GM12872 (cell line): ENCODE data around the gene ZNF174.
A peak's percentile ranks its signal among the peaks of the same experiment; 100 is the strongest.

ENCODE experiments used
- TF ChIP-seq, protein P1 (sequence below): IDR thresholded peaks from 3 replicates; pipeline ENCODE4 v1.5.1; 2011; ENCODE audit warnings: low read depth, mild to moderate bottlenecking, low read length, moderate library complexity; ENCODE audit not compliant: insufficient read depth

Gene ZNF174

DNA sequence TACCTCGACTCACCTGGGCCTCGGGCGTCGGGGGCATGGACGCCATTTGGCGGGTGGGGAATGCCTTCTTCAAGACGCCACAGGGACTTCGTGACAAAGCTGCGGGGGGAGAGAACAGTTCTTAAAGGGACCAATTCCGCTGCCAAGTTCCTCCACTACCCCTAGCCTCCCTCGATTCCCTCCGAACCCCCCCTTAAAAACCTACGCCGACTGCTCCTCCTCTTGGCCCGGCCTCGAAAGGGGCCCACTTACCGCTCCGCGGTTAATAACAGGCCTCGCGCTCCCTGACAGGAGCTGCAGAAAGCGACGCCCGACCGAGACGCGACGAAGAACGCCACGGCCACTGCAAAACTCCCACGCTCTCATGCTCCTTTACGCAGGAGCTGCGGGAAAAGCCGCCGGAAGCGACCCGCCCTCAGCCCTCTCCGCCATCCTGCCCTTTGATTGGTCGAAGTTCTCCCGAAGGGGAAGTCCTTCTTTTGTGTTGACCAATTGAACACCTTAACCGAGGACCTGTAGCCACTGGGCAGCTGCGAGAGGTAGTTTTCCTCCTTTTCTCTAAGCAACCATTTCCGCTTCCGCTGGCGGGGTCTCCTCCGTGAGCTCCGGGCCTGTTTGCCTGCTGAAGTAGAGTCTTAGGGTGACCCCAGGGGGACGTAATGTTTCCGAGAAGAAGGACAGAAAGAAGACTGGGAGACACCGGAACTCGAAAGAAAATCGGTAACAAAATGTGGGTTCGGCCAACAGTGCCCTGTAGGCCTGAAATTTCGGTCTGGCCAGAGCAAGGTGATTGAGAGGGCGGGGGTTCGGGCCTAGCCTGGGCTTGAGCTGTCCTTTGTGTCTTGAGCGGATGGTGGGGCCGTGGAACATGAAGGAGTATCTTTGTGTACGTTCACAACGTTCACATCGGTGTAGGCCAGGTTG is 42.4 kb downstream of the ZNF174 start, which contains the start of the genes NAA60 and ZNF597:
Gene NAA60 (plus strand): TSS at position 573 of the 924 bp plus-strand sequence. CDS start 32,548 bp downstream, outside the sequence.
Gene ZNF597 (minus strand): TSS at position 397 of the 924 bp plus-strand sequence. CDS start 351 bp downstream, at position 46.
- TF ChIP-seq, protein P1, sequence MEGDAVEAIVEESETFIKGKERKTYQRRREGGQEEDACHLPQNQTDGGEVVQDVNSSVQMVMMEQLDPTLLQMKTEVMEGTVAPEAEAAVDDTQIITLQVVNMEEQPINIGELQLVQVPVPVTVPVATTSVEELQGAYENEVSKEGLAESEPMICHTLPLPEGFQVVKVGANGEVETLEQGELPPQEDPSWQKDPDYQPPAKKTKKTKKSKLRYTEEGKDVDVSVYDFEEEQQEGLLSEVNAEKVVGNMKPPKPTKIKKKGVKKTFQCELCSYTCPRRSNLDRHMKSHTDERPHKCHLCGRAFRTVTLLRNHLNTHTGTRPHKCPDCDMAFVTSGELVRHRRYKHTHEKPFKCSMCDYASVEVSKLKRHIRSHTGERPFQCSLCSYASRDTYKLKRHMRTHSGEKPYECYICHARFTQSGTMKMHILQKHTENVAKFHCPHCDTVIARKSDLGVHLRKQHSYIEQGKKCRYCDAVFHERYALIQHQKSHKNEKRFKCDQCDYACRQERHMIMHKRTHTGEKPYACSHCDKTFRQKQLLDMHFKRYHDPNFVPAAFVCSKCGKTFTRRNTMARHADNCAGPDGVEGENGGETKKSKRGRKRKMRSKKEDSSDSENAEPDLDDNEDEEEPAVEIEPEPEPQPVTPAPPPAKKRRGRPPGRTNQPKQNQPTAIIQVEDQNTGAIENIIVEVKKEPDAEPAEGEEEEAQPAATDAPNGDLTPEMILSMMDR = no peak

DNA sequence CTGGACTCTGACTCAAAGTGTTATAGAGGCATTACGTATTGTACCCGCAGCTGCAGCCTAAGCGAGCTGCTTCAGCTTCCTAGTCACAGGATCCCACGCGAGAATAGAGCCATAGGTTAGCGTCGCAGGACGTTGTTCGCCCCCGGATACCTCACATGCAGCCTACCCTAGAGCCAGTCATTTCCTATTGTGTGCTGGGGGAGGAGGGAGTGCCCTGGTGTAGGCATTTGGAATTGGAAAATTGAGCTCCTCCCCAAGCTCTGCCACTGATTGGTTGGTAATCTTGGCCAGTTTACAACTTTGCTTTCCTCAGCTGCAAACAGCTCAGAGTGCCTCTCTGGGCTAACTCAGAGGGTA is 43.0 kb downstream of the ZNF174 start:
- TF ChIP-seq, protein P1 = no peak

DNA sequence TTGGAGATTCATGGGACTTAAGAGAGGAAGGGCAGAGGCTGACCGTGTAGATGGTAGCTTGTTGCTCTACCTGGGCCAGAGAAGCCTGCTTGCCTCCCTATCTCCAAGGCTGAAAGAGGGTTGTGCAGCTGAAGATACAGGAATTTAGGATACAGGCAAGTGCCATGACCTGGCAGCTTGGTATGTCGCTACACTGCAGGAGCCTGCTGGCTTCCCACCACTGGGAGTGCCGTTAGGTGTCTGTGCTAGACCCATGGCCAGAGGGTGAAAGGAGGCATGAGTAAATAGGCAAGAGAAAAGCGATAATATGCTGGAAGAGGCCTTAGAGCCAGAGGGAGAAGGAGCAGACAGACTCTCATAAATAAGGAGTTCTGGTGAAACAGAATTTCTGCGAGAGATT is 53.1 kb downstream of the ZNF174 start:
- TF ChIP-seq, protein P1 = no peak

DNA sequence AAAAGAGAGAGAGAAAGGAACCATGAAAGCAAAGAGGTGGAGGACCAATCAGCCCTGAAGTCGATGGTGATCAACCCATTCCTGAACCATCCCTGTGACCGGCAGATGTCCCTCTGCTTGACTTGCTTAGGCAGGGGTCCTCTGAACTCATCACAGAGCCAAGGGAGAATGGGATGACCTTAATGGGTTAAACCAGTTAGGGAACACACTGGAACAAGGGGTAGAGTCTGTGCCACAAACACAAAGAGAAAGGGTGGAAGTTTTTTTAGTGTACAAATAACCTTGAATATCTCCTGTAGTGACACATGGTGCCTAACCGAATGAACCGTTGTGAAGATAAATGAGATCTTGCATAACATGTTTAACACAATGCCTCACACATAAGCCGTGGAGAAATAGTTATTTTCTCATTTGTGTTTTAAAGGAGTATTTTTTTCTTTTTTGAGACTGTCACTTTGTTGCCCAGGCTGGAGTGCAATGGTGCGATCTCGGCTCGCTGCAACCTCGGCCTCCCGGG is 53.7 kb downstream of the ZNF174 start:
- TF ChIP-seq, protein P1 = no peak

DNA sequence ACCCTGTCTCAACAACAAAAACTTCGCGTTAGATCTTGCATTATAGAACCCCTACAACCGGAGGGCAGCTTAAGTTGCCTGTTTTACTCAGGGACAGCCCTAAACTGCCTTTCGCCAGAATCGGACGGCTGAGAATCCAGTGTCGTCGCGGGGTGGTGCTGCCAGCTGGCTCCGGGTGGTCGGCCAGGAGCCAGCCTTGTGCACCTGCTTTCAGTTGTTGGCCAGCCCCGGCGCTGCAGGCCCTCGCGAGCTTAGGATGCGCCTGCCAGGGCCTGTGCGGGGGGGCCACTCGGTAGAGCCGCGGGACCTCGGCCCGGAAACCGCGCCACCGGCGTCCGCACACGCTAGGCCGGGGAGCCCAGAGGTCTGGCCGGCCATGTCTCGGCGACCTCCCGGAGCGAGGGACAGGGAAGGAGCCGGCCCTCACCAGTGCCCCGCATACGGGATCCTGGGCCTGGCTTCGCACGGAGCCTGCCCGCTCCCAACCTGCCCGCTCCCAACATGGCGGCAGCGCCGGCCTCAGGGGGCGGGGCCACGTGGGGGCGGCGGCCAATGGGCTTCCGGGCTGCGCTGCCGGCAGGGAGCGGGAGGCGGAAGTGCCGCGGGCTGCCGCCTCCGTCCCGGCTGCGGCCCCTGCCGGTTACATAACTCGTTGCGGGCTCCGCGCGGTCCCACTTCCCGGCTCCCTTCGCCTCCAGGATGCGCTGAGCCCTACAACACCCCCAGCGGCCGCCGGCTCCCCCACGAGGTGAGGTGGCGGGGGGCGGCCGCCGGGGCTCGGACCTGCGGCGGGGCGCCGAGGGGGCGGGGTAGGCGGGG is 56.6 kb downstream of the ZNF174 start:
- TF ChIP-seq, protein P1 = peak; percentile 58

DNA sequence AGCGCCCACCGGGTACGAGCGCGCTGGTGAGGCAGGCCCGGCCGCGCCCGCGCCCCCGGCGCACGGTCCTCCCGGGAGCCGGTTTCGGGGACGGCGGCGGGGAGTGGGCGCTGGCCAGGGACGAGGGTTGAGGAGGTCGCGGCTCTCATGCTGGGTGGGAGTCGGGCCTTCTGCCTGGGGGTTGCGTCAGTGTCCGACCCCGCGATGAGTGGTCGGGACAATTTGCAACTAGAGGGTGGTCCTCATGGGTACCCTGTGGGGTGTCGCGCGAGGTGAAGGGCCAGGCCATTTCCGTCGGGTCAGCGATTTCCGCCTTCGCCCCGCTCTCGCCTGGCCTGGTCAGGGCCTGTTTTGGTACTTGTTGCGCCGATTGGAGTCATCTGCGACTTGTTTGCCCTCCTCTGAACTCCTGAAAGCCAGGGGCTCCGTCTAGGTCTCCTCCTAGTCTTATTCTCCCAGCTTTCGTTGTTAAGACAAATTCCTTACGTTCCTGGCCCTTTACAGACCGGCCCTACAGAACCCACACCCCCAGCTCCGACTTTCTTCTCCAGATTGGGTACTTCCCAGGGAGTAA is 57.4 kb downstream of the ZNF174 start:
- TF ChIP-seq, protein P1 = no peak
